ENCODE data around the gene B4GALT2. TPM values are rescaled to one million over a fixed set of nuclear protein-coding genes. Genes with fewer than 3 reads are reported as not detected.

The B4GALT2 gene
- total and polyA plus RNA-seq, 9 of the 15 experiments (the other 6 are each of a cell fraction or from before 2014, with no cell fraction given) = 1.3 to 86.8 (median 43.8) TPM

DNA sequence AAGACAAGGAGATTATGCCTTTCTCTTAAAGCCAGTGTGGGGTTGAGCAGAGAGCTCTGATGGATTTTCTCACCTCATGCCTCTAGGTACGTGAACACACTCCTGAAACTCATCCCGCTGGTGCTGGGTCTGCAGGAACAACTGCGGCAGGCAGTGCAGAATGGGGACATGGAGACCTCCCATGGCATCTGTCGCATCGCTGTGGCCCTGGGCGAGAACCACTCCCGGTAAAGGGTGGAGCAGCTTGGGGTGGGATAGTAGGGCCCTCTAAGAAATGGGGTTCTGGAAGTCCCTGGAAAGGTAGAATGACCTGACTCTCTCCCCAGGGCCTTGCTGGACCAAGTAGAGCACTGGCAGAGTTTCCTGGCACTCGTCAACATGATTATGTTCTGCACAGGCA lies 22.8 kb upstream of the B4GALT2 start:
- Histone ChIP-seq H3K4me1 (replicated peaks in 1 of 2; ENCODE audit: control insufficient read depth in 2 of 2, insufficient read depth in 2 of 2, low read length in 2 of 2) (peaks cover 15 to 20% of the 10 kb centered on the region in 2 experiments; a peak in 4 of 5 replicates), H3K4me2 (ENCODE audit: insufficient read depth, low read length) (no peak overlapping the region), H4K20me1 (replicated peaks; ENCODE audit: control insufficient read depth, insufficient read depth, low read length) (peaks cover 16% of the 10 kb centered on the region; the same call in 1 of the 2 replicates), H2AFZ (ENCODE audit: low read depth, low read length) (no peak overlapping the region), H3K4me3 (no peak overlapping the region), H3K27me3 (ENCODE audit: control insufficient read depth in 2 of 2, insufficient read depth in 2 of 2, low read length in 2 of 2) (no peaks in the 10 kb centered on the region), H3K27ac (ENCODE audit: extremely low read depth, low read depth, low read length) (no peak overlapping the region), H3K9me3 (replicated peaks; ENCODE audit: control insufficient read depth, insufficient read depth, low read depth, low read length) (no peaks in the 10 kb centered on the region), H3K79me2 (ENCODE audit: control insufficient read depth, insufficient read depth, low read length) (0 out of 3 replicates have a peak, but pooled peaks cover 6% of the 10 kb centered on the region), H3K36me3 (ENCODE audit: control insufficient read depth, insufficient read depth, low read length) (peaks cover 47% of the 10 kb centered on the region; the same call in 2 of the 3 replicates), H3K9ac (ENCODE audit: insufficient read depth in 1 of 2, low read depth in 2 of 2, low read length in 2 of 2) (0 out of 4 replicates have a peak overlapping the region, but pooled peaks of 1 of the 2 experiments have one; percentile 5), H3K9me1 (ENCODE audit: control insufficient read depth, insufficient read depth, low read length) (no peaks in the 10 kb centered on the region)
- intact Hi-C loops (cut with micrococcal nuclease) = no loop called here
- whole genome bisulfite sequencing (ENCODE audit: insufficient coverage, low coverage, missing lambda C conversion rate) = 94% methylated on average over 8 of the region's 8 CpGs
- BruUV-seq (replicated peaks) = no TSS peak
- CTCF ChIA-PET (ENCODE audit: low intra/inter-chr PET ratio) = no interaction called here
- FAIRE-seq (no peak), ATAC-seq (no peak), DNase-seq (ENCODE audit: extremely low read depth in 1 of 4, low spot score in 3 of 4) (no peak)
- in situ Hi-C loops (cut with MboI) = no loop called here
- POLR2A ChIA-PET = interaction anchor here (0.9 kb wide), 1 partner anchor 14 kb away, joined by 3 read pairs; the partner anchor contains the start of gene DPH2
- TF ChIP-seq PHF8 (IDR thresholded peaks at IDR 0.05; ENCODE audit: borderline replicate concordance, low read length) (no peak), NFE2L1 (tag; IDR thresholded peaks at IDR 0.05; ENCODE audit: borderline replicate concordance, low read depth) (no peak), EZH2 (IDR thresholded peaks at IDR 0.05; ENCODE audit: borderline replicate concordance, low read depth, low read length) (no peak), FOSL1 (tag; conservative IDR thresholded peaks at IDR 0.05) (no peak), NR1H2 (CRISPR knock-in tag; IDR thresholded peaks at IDR 0.05) (no peak), ZC3H8 (IDR thresholded peaks at IDR 0.05) (no peak), TAF15 (IDR thresholded peaks at IDR 0.05; ENCODE audit: low read depth, low read length) (no peak), HDAC6 (IDR thresholded peaks at IDR 0.05; ENCODE audit: low read depth, low read length) (no peak), ELF2 (CRISPR knock-in tag; IDR thresholded peaks at IDR 0.05) (no peak), MIER1 (IDR thresholded peaks at IDR 0.05; ENCODE audit: low read depth) (no peak), ZNF696 (CRISPR knock-in tag; conservative IDR thresholded peaks at IDR 0.05) (no peak), MEF2D (tag; conservative IDR thresholded peaks at IDR 0.05; ENCODE audit: low read depth) (no peak)
- TF ChIP-seq, protein P1, sequence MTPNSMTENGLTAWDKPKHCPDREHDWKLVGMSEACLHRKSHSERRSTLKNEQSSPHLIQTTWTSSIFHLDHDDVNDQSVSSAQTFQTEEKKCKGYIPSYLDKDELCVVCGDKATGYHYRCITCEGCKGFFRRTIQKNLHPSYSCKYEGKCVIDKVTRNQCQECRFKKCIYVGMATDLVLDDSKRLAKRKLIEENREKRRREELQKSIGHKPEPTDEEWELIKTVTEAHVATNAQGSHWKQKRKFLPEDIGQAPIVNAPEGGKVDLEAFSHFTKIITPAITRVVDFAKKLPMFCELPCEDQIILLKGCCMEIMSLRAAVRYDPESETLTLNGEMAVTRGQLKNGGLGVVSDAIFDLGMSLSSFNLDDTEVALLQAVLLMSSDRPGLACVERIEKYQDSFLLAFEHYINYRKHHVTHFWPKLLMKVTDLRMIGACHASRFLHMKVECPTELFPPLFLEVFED (CRISPR knock-in tag; conservative IDR thresholded peaks at IDR 0.05) = no peak
- TF ChIP-seq, protein P2, sequence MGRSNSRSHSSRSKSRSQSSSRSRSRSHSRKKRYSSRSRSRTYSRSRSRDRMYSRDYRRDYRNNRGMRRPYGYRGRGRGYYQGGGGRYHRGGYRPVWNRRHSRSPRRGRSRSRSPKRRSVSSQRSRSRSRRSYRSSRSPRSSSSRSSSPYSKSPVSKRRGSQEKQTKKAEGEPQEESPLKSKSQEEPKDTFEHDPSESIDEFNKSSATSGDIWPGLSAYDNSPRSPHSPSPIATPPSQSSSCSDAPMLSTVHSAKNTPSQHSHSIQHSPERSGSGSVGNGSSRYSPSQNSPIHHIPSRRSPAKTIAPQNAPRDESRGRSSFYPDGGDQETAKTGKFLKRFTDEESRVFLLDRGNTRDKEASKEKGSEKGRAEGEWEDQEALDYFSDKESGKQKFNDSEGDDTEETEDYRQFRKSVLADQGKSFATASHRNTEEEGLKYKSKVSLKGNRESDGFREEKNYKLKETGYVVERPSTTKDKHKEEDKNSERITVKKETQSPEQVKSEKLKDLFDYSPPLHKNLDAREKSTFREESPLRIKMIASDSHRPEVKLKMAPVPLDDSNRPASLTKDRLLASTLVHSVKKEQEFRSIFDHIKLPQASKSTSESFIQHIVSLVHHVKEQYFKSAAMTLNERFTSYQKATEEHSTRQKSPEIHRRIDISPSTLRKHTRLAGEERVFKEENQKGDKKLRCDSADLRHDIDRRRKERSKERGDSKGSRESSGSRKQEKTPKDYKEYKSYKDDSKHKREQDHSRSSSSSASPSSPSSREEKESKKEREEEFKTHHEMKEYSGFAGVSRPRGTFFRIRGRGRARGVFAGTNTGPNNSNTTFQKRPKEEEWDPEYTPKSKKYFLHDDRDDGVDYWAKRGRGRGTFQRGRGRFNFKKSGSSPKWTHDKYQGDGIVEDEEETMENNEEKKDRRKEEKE (IDR thresholded peaks at IDR 0.05; ENCODE audit: borderline replicate concordance in 1 of 2, control insufficient read depth in 1 of 2, low read depth in 2 of 2, low read length in 1 of 2) = no peak
- TF ChIP-seq, protein P3, sequence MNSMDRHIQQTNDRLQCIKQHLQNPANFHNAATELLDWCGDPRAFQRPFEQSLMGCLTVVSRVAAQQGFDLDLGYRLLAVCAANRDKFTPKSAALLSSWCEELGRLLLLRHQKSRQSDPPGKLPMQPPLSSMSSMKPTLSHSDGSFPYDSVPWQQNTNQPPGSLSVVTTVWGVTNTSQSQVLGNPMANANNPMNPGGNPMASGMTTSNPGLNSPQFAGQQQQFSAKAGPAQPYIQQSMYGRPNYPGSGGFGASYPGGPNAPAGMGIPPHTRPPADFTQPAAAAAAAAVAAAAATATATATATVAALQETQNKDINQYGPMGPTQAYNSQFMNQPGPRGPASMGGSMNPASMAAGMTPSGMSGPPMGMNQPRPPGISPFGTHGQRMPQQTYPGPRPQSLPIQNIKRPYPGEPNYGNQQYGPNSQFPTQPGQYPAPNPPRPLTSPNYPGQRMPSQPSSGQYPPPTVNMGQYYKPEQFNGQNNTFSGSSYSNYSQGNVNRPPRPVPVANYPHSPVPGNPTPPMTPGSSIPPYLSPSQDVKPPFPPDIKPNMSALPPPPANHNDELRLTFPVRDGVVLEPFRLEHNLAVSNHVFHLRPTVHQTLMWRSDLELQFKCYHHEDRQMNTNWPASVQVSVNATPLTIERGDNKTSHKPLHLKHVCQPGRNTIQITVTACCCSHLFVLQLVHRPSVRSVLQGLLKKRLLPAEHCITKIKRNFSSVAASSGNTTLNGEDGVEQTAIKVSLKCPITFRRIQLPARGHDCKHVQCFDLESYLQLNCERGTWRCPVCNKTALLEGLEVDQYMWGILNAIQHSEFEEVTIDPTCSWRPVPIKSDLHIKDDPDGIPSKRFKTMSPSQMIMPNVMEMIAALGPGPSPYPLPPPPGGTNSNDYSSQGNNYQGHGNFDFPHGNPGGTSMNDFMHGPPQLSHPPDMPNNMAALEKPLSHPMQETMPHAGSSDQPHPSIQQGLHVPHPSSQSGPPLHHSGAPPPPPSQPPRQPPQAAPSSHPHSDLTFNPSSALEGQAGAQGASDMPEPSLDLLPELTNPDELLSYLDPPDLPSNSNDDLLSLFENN (IDR thresholded peaks at IDR 0.05; ENCODE audit: low read depth in 2 of 2, low read length in 2 of 2) = no peak

Data from K562 (cell line).